PFSK-1 (cell line): ENCODE data around the gene KRTDAP.

Experiments
- FOXP2 ChIP-seq: optimal IDR thresholded peaks from 2 replicates; pipeline ENCODE3; 2011; ENCODE audit warnings: borderline replicate concordance, control low read depth, inconsistent platforms; ENCODE audit not compliant: insufficient read depth; ENCODE audit errors: extremely low read length, extremely low read depth
- POLR2AphosphoS5 ChIP-seq: IDR thresholded peaks from 2 replicates; pipeline ENCODE4 v1.6.1; 2012; ENCODE audit warnings: low read depth, mild to moderate bottlenecking, control low read depth, low read length, moderate library complexity
- SIN3A ChIP-seq: IDR thresholded peaks from 2 replicates; pipeline ENCODE4 v1.6.1; 2012; ENCODE audit warnings: mild to moderate bottlenecking, low read length, moderate library complexity, borderline replicate concordance; ENCODE audit not compliant: insufficient read depth
- TAF1 ChIP-seq: IDR thresholded peaks from 2 replicates; pipeline ENCODE4 v1.6.1; 2012; ENCODE audit warnings: low read length, control low read depth, borderline replicate concordance; ENCODE audit not compliant: insufficient read depth
- TF ChIP-seq, protein P1 (sequence below), 2 experiments: IDR thresholded peaks; 2 replicates each; pipeline versions ENCODE4 v1.6.1 to v1.8.0; 2011 to 2012; ENCODE audit warnings: low read depth in 2 of 2, low read length in 2 of 2, control low read depth in 1 of 2, inconsistent platforms in 1 of 2, mild to moderate bottlenecking in 1 of 2, moderate library complexity in 1 of 2; ENCODE audit not compliant: insufficient read depth in 1 of 2

KRTDAP gene

GRCh38 chr19:35533822-35534392 lies 43.6 kb upstream of the KRTDAP start:
- TF ChIP-seq, protein P1, sequence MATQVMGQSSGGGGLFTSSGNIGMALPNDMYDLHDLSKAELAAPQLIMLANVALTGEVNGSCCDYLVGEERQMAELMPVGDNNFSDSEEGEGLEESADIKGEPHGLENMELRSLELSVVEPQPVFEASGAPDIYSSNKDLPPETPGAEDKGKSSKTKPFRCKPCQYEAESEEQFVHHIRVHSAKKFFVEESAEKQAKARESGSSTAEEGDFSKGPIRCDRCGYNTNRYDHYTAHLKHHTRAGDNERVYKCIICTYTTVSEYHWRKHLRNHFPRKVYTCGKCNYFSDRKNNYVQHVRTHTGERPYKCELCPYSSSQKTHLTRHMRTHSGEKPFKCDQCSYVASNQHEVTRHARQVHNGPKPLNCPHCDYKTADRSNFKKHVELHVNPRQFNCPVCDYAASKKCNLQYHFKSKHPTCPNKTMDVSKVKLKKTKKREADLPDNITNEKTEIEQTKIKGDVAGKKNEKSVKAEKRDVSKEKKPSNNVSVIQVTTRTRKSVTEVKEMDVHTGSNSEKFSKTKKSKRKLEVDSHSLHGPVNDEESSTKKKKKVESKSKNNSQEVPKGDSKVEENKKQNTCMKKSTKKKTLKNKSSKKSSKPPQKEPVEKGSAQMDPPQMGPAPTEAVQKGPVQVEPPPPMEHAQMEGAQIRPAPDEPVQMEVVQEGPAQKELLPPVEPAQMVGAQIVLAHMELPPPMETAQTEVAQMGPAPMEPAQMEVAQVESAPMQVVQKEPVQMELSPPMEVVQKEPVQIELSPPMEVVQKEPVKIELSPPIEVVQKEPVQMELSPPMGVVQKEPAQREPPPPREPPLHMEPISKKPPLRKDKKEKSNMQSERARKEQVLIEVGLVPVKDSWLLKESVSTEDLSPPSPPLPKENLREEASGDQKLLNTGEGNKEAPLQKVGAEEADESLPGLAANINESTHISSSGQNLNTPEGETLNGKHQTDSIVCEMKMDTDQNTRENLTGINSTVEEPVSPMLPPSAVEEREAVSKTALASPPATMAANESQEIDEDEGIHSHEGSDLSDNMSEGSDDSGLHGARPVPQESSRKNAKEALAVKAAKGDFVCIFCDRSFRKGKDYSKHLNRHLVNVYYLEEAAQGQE (IDR thresholded peaks at IDR 0.05; ENCODE audit: insufficient read depth in 1 of 2, low read depth in 2 of 2, low read length in 2 of 2) = no peak
- TF ChIP-seq TAF1 = no peak
- no peak for TF ChIP-seq SIN3A

- TF ChIP-seq FOXP2 (no peak), TAF1 (no peak), SIN3A (no peak), POLR2AphosphoS5 (no peak)
- TF ChIP-seq, protein P1 (IDR thresholded peaks at IDR 0.05; ENCODE audit: insufficient read depth in 1 of 2, low read depth in 2 of 2, low read length in 2 of 2) = no peak
Measured at GRCh38 chr19:35533201-35533821, 43.0 kb upstream of the KRTDAP start, which contains the start of gene GAPDHS. Gene GAPDHS, plus strand, starts transcription at chr19:35533456. Its CDS starts 72 bp downstream, at chr19:35533528.

GRCh38 chr19:35531291-35531690 lies 41.0 kb upstream of the KRTDAP start:
- TF ChIP-seq FOXP2 (no peak), SIN3A (no peak), POLR2AphosphoS5 (no peak), TAF1 (no peak)
- TF ChIP-seq, protein P1 (IDR thresholded peaks at IDR 0.05; ENCODE audit: insufficient read depth in 1 of 2, low read depth in 2 of 2, low read length in 2 of 2) = no peak

DNA sequence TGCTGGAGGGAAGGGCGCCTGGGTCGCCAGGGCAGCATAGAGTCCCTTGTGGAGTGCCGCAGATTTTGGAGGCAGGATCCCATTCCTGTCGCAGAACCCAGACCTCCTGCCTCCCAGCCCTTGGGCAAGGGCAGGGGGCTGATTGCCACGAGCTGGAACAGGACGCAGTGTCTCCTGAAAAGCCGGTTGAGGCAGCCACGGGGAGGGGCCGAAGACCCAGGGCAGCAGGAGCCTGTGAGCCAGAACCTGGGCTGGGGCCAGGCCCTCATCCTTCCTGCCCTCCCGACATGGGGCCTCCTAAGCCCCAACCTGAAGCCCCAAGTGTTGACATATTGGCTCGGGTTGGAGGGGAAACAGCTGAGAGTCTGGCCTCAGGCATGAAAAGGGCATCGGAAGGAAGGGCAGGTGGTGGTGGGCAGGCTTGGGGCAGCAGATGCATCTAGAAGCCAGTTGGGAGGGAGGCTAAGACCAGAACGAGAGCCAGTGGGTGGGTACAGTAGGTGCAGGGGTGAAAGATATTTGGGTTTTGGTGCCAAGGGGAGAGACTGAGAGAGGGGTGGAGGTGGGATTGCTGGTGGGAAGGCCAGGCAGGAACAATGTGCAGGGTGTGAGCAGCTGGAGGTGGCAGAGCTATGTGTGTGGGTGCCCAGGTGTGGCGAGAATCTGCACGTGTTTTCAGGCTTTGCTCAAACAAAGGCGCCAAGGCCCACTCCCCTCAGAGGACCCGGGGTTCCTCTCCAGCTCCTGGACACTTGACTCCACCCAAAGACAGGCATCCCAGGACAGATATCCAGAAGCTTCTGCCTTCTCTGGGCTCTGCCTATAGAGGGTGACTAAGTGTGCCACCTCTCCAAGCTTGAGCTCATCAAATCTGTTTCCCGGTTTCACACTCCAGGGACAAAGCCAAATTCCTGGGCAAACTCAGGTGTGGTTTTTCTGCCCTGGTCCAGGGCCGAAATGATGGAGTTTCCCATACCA lies 39.3 kb upstream of the KRTDAP start:
- TF ChIP-seq, protein P1 (IDR thresholded peaks at IDR 0.05; ENCODE audit: insufficient read depth in 1 of 2, low read depth in 2 of 2, low read length in 2 of 2) = no peak
- no peak for TF ChIP-seq TAF1
- TF ChIP-seq SIN3A = no peak
- no peak for TF ChIP-seq POLR2AphosphoS5
- TF ChIP-seq FOXP2 = no peak
